ENCODE measurements around the gene PRTN3.
"Not testable (repeated sequence)": the region's sequence is repeated elsewhere in the genome, so short reads cannot be mapped to it uniquely, and the experiment has no call there.

PRTN3 gene

GRCh38 chr19:849195-849594, 8.4 kb downstream of the PRTN3 start:
- DNase-seq: not testable (repeated sequence)

GRCh38 chr19:850221-850978, 9.6 kb downstream of the PRTN3 start:
- DNase-seq: no peak

DNA sequence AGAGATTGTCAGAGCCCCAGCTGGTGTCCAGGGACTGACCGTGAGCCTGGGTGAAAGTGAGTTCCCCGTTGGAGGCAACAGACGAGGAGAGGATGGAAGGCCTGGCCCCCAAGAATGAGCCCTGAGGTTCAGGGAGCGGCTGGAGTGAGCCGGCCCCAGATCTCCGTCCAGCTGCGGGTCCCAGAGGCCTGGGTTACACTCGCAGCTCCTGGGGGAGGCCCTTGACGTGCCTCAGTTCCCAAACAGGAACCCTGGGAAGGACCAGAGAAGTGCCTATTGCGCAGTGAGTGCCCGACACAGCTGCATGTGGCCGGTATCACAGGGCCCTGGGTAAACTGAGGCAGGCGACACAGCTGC, 10.2 kb downstream of the PRTN3 start:
- no peak for DNase-seq

DNA sequence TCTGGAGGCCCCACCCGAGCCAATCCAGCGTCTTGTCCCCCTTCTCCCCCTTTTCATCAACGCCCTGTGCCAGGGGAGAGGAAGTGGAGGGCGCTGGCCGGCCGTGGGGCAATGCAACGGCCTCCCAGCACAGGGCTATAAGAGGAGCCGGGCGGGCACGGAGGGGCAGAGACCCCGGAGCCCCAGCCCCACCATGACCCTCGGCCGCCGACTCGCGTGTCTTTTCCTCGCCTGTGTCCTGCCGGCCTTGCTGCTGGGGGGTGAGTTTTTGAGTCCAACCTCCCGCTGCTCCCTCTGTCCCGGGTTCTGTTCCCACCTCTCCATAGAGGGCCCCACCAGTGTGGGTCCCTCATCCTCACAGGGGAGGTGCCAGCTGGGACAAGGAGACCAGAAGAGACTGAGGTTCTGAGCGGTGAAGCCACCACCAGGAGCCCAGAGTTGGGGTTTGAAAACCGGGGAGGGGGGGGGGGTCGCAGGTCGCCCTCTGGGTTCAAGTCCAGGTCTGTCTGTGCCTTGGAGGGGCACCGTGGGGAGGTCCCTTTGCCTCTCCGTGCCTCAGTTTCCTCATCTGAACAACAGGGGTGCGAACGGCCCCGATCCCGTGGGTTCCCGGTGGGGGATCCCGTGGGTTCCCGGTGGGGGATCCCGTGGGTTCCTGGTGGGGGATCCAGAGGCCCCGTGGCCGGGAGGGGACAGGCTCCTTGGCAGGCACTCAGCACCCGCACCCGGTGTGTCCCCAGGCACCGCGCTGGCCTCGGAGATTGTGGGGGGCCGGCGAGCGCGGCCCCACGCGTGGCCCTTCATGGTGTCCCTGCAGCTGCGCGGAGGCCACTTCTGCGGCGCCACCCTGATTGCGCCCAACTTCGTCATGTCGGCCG, 11.6 kb downstream of the PRTN3 start, which contains the start of gene ELANE:
Gene ELANE (plus strand): TSS at position 168 of the 878 bp plus-strand sequence. CDS start 26 bp downstream, at position 194.
- no peak for DNase-seq

GRCh38 chr19:853014-853585, 12.3 kb downstream of the PRTN3 start:
- no peak for DNase-seq

DNA sequence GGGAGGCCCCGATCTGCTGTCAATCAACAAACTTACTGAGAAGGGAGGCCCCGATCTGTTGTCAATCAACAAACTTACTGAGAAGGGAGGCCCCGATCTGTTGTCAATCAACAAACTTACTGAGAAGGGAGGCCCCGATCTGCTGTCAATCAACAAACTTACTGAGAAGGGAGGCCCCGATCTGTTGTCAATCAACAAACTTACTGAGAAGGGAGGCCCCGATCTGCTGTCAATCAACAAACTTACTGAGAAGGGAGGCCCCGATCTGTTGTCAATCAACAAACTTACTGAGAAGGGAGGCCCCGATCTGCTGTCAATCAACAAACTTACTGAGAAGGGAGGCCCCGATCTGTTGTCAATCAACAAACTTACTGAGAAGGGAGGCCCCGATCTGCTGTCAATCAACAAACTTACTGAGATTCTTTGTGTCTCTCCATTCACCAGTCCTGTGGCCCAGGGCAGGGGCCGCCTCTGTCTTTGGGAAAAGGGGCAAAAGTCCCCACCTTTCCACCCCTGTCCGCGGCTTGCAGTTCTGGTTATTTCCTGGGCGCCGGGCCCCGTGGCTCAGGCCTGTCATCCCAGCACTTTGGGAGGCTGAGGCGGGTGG, 12.9 kb downstream of the PRTN3 start:
- not testable (repeated sequence) for DNase-seq

- DNase-seq: no peak
Observed at GRCh38 chr19:854549-854948, 13.8 kb downstream of the PRTN3 start.

DNA sequence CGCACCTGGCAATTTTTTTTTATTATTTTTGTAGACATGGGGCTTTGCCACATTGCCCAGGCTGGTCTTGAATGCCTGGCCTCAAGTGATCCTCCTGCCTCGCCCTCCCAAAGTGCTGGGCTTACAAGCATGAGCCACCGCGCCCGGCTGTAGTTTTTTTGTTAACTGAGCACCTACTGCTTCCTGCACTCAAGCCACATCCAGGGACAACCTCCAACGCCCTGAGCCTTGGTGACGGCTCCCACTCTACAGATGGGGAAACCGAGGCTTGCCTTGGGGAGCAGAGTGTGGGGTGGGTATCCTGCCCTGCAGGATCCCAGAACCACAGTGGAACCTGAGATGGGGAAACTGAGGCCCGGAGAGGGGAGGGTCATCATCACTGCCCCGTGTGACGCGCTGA, 14.3 kb downstream of the PRTN3 start:
- DNase-seq: no peak

- DNase-seq: no peak
Observed at GRCh38 chr19:855566-856120, 14.8 kb downstream of the PRTN3 start.

GRCh38 chr19:858284-858683, 17.5 kb downstream of the PRTN3 start:
- DNase-seq: no peak

GRCh38 chr19:858868-859843, 18.4 kb downstream of the PRTN3 start, which contains the start of gene CFD:
TSS of gene CFD (plus strand) at chr19:859664. CDS start at chr19:859690, 26 bp downstream.
- DNase-seq: no peak

DNA sequence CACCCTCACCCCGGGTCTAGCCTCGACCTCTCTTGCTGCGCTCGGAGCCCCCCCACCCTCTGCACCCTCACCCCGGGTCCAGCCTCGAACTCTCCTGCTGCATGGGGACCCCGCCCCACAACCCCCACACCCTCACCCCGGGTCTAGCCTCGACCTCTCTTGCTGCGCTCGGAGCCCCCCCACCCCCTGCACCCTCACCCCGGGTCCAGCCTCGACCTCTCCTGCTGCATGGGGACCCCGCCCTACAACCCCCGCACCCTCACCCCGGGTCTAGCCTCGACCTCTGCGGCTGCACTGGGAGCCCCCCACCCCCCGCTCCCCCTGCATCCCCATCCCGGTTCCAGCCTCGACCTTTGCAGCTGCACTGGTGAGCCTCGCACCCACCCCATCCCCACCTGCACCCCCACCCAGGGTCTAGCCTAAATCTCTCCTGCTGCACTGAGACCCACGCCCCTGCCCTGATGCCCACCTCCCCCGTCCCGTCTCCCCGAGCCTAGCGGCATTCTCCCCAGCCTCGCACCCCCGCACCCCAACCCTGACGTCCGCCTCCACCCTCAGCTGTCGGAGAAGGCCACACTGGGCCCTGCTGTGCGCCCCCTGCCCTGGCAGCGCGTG, 20.4 kb downstream of the PRTN3 start:
- no peak for DNase-seq

DNA sequence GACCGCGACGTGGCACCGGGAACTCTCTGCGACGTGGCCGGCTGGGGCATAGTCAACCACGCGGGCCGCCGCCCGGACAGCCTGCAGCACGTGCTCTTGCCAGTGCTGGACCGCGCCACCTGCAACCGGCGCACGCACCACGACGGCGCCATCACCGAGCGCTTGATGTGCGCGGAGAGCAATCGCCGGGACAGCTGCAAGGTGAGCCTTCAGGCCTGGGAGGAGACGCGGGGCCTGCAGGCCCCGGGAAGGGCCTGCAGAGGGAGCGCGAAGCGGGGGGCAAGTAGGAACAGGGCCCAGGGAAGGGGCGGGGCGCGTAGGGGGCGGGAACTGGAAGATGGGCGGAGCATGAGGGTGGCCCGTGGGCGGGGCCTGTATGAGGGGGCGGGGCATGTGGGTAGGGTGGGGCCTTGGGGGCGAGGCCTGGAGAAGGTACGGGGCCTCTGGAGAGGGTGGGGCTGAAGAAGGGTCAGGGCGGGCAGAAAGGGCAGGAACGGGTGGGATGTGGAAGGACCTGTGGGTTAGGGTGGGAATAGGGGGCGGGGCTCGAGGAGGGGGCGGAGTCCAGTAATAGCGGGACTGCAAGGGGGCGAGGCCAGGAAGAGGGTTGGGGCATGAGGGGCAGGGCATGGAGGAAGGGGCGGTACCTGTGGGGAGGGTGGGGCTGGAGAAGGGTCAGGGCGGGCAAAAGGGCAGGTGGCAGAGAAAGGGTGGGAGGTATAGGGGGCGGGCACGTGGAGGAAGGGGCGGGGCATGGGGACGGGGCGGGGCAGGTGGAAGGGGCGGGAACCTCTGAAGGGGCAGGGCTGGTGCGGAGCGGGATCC, 21.2 kb downstream of the PRTN3 start:
- no peak for DNase-seq

DNA sequence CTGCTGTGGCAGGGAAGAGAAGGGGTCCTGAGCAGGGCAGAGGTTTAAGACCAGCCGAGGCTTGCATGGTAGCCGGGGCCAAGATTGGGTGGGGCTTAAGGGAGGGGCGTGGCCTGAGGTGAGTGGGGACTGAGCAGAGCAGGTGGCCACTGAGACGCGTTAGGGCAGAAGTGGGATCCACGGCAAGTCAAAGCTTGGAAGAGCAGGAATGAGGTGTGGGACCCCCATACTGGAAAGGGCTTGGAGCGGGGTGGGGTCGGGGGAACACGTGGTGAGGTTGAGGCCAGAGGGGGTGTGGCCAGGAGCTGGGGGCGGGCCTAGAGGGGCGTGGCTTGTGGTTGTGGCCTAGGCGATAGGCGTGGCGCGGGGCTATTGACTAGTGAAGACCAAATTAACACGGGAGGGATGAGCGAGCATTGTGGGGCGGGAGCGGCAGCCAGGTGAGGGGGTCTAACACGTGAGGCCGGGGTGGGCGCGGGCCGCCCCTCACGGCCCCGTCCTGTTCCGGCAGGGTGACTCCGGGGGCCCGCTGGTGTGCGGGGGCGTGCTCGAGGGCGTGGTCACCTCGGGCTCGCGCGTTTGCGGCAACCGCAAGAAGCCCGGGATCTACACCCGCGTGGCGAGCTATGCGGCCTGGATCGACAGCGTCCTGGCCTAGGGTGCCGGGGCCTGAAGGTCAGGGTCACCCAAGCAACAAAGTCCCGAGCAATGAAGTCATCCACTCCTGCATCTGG, 21.9 kb downstream of the PRTN3 start:
- no peak for DNase-seq

GRCh38 chr19:863315-863620, 22.5 kb downstream of the PRTN3 start:
- no peak for DNase-seq

DNA sequence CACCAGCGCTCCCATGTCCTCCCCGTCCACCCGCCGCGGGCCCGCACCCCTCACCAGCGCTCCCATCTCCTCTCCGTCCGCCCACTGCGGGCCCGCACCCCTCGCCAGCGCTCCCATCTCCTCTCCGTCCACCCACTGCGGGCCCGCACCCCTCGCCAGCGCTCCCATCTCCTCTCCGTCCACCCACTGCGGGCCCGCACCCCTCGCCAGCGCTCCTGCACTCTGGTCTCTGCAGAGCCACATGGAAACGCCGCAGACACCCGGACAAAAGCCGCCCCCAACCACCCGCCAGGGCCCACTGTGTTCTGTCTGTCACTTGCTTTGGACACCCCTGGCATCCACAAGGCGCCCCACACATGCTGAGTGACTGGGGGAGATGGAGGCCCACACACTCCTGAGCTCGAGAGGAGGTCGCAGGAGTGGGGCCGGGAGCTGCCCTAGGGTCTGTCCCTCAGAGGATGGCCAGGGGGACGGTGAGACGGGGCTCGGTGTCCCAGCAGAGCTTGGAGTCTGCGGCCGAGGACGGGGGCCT, 26.0 kb downstream of the PRTN3 start:
- no peak for DNase-seq

DNA sequence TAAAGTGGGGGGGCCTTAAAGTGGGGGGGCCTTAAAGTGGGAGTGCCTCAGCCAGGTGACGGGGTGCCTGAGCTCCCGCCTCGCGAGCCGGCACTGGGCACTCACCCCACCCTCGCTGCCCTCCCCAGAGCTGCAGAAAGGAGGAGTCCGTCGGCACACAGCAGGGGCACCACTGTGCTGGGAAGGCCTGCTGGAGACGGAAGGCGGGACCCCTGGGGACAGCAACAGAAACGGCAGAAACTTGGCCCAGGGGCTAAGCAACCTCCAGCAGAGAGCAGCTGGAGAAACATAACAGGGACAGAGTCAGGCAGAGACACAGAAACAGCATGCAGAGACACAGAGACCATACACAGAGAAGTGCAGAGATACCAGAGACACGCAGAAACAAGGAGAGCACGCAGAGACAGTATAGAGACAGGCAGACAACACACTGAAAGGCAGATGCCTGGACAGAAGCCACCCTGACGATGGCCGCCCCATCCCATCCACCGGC, 26.5 kb downstream of the PRTN3 start:
- DNase-seq: no peak

- DNase-seq: no peak
Observed at GRCh38 chr19:867855-868457, 27.2 kb downstream of the PRTN3 start.

Data from NCI-H2081 treated with DMSO at 0.1 percent for 48 hours (cell line).